Measurements from ENCODE around the gene ZNF805. TPM values are rescaled to one million over a fixed set of nuclear protein-coding genes. Genes with fewer than 3 reads are reported as not detected.
A peak's percentile ranks its signal among the peaks of the same experiment; 100 is the strongest.
"Not testable (repeated sequence)": the region's sequence is repeated elsewhere in the genome, so short reads cannot be mapped to it uniquely, and the experiment has no call there.

The ZNF805 gene
- total RNA-seq, result 10 to 100 TPM in 1 of 2 experiments, 1 to 10 TPM in 1; 9.4 to 11.3 TPM

GRCh38 chr19:57240311-57241090 is at the start of gene ZNF805:
Gene ZNF805, plus strand, starts transcription at chr19:57240632. Its CDS starts 260 bp downstream, at chr19:57240892.
- ATAC-seq (peak; percentile 96), DNase-seq (peak; percentile 97)
- CTCF ChIA-PET, result interaction anchor here (1.1 kb wide), 1 partner anchor 39 kb away, joined by 3 read pairs; the partner anchor contains the start of gene ZNF460
- no peaks in the 10 kb centered on the region for H3K9me3 Mint-ChIP-seq (ENCODE audit: low read depth)
- no peaks in the 10 kb centered on the region for H3K27me3 Mint-ChIP-seq
- H3K36me3 Mint-ChIP-seq, result peaks cover 14% of the 10 kb centered on the region
- H3K4me1 Mint-ChIP-seq, result peaks cover 26% of the 10 kb centered on the region
- peak within 1 kb of the TSS; percentile 93 for H3K4me3 Mint-ChIP-seq
- peak within 1 kb of the TSS; percentile 94 for H3K27ac Mint-ChIP-seq

DNA sequence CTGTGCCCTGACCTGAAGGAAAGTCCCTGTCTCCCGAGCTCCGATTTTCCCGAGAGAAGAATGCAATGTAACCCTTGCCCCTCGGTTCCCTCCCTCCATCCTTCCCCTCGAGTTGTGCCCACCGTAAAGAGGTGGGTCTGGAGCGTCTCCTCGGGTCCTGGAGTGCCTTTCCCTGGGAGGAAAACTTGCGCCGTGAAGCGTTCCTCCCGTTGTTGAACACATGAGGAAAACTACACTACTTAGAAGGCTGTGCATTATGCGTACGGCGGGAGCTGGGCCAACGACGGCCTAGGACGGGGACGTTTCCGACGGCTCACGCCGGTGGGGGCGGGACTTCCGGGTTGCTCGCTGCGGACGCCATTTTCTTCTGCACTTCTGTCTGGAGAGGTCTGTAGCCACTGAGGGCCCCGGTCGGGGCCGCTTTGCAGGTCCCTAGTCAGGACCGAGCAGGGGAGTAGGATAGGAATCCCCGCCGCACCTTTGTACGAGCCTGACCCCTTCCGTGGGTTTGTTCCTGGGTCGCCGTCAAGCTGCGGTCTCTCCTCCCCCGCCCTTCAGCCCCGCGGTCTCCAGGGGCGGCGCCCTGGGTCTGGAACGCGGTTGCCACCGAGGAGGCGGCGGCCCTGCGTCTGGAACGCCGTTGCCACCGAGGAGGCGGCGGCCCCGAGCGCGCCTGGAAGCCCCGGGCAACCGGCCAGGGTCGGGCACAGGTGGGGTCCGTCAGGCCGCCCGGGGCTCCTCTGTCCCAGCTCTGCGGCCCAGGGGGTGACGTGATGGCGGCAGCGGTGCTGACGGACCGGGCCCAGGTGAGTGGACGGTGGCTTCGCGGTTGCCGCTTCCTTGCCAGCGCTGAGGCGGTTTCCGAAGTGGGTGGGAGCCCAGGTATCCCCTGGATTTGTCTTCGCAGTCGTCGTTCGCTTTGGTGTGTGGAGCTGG is 49.0 kb upstream of the ZNF805 start, which contains the start of gene ZNF264:
Gene ZNF264, plus strand, starts transcription at position 360 of the 936 bp plus-strand sequence. Its CDS starts 414 bp downstream, at position 774.
- DNase-seq, result peak; percentile 92
- Mint-ChIP-seq H3K27ac (peak within 1 kb of the TSS; percentile 90), H3K4me3 (peak within 1 kb of the TSS; percentile 94), H3K9me3 (ENCODE audit: low read depth) (peaks cover 20% of the 10 kb centered on the region), H3K36me3 (peaks cover 64% of the 10 kb centered on the region), H3K4me1 (peaks cover 26% of the 10 kb centered on the region), H3K27me3 (peaks cover 3% of the 10 kb centered on the region)
- CTCF ChIA-PET, result interaction anchor here (0.9 to 1.4 kb wide), 3 partner anchors 22 to 198 kb away, joined by 3 to 4 read pairs (median 3); no protein-coding TSS in a partner anchor
- peak; percentile 97 for ATAC-seq

- peak overlapping the region; percentile 94 for H3K4me3 Mint-ChIP-seq
- DNase-seq, result no peak
- peaks cover 3% of the 10 kb centered on the region for H3K27me3 Mint-ChIP-seq
- H3K27ac Mint-ChIP-seq, result peak overlapping the region; percentile 84
- peaks cover 26% of the 10 kb centered on the region for H3K4me1 Mint-ChIP-seq
- peaks cover 71% of the 10 kb centered on the region for H3K36me3 Mint-ChIP-seq
- CTCF ChIA-PET, result interaction anchor here (1.4 kb wide), 1 partner anchor 197 kb away, joined by 3 read pairs; no protein-coding TSS in a partner anchor
- H3K9me3 Mint-ChIP-seq (ENCODE audit: low read depth), result peaks cover 20% of the 10 kb centered on the region
- no peak for ATAC-seq
These were observed 48.4 kb upstream of the ZNF805 start for GRCh38 chr19:57192077-57192420.

DNA sequence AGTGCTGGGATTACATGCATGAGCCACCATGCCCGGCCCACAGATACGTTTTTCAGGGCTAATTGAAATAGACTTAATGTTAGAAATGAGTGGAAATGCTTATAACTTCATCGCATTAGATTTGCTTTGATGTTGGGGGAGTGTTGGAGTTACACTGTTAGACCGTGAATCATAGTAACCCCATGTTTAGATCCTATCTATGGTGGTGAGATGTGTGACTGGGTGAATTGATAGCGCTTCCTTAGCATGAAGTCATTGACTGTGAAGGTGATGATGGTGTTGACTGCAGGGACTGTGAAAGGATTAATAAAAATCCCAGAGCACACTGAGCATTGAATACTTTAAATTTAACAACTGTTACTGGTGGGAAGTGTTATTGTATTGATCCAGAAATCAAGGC is 47.4 kb upstream of the ZNF805 start:
- peaks cover 26% of the 10 kb centered on the region for H3K4me1 Mint-ChIP-seq
- CTCF ChIA-PET, result no interaction called here
- H3K27ac Mint-ChIP-seq, result peak overlapping the region; percentile 6
- H3K4me3 Mint-ChIP-seq, result peak overlapping the region; percentile 94
- H3K27me3 Mint-ChIP-seq, result peaks cover 3% of the 10 kb centered on the region
- no peak for DNase-seq
- ATAC-seq, result no peak
- peaks cover 19% of the 10 kb centered on the region for H3K9me3 Mint-ChIP-seq (ENCODE audit: low read depth)
- peaks cover 80% of the 10 kb centered on the region for H3K36me3 Mint-ChIP-seq

GRCh38 chr19:57197874-57198273 is 42.6 kb upstream of the ZNF805 start:
- H3K27ac Mint-ChIP-seq, ATAC-seq, DNase-seq, CTCF ChIA-PET, H3K4me3 Mint-ChIP-seq, H3K27me3 Mint-ChIP-seq: not testable (repeated sequence)
- H3K36me3 Mint-ChIP-seq, result peaks cover 94% of the 10 kb centered on the region
- H3K9me3 Mint-ChIP-seq (ENCODE audit: low read depth), result peaks cover 12% of the 10 kb centered on the region
- peaks cover 11% of the 10 kb centered on the region for H3K4me1 Mint-ChIP-seq

- CTCF ChIA-PET, result no interaction called here
- peaks cover 7% of the 10 kb centered on the region for H3K9me3 Mint-ChIP-seq (ENCODE audit: low read depth)
- H3K4me3 Mint-ChIP-seq, result no peak overlapping the region
- ATAC-seq (no peak), DNase-seq (no peak)
- no peaks in the 10 kb centered on the region for H3K4me1 Mint-ChIP-seq
- no peak overlapping the region for H3K27ac Mint-ChIP-seq
- H3K27me3 Mint-ChIP-seq, result no peaks in the 10 kb centered on the region
- peaks cover 84% of the 10 kb centered on the region for H3K36me3 Mint-ChIP-seq
These were observed 38.3 kb upstream of the ZNF805 start for GRCh38 chr19:57202160-57202559.

GRCh38 chr19:57210381-57210780 is 30.1 kb upstream of the ZNF805 start:
- H3K4me3 Mint-ChIP-seq, result no peak overlapping the region
- H3K4me1 Mint-ChIP-seq, result no peaks in the 10 kb centered on the region
- peaks cover 12% of the 10 kb centered on the region for H3K9me3 Mint-ChIP-seq (ENCODE audit: low read depth)
- DNase-seq (peak; percentile 1), ATAC-seq (no peak)
- H3K27ac Mint-ChIP-seq, result no peak overlapping the region
- peaks cover 73% of the 10 kb centered on the region for H3K36me3 Mint-ChIP-seq
- no peaks in the 10 kb centered on the region for H3K27me3 Mint-ChIP-seq
- CTCF ChIA-PET, result no interaction called here

- DNase-seq, result peak; percentile 19
- no peak overlapping the region for H3K27ac Mint-ChIP-seq
- H3K4me1 Mint-ChIP-seq, result no peaks in the 10 kb centered on the region
- no peak overlapping the region for H3K4me3 Mint-ChIP-seq
- H3K27me3 Mint-ChIP-seq, result no peaks in the 10 kb centered on the region
- CTCF ChIA-PET, result no interaction called here
- H3K9me3 Mint-ChIP-seq (ENCODE audit: low read depth), result peaks cover 12% of the 10 kb centered on the region
- ATAC-seq, result no peak
- H3K36me3 Mint-ChIP-seq, result peaks cover 72% of the 10 kb centered on the region
These were observed 28.3 kb upstream of the ZNF805 start for GRCh38 chr19:57212109-57212508.

DNA sequence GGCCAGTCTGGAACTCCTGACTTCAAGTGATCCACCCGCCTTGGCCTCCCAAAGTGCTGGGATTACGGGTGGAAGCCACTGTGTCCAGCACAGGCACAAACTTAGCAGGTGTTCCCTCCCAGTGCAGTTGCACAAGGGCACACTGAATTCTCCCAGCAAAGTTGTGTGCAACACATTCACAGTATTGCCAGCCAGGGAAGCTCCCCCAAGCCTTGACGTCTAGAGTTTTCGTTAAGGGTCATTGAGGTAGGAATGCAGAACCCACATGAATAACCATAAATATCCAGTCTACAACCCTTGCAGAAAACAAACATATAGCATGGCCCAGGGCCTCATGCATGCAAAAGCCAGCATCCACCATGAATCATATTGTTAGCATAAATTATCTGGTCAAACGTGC is 12.9 kb upstream of the ZNF805 start:
- Mint-ChIP-seq H3K9me3 (ENCODE audit: low read depth) (no peaks in the 10 kb centered on the region), H3K4me1 (no peaks in the 10 kb centered on the region), H3K4me3 (no peak overlapping the region), H3K36me3 (no peaks in the 10 kb centered on the region), H3K27me3 (no peaks in the 10 kb centered on the region), H3K27ac (no peak overlapping the region)
- DNase-seq, result no peak
- CTCF ChIA-PET, result no interaction called here
- ATAC-seq, result no peak

DNA sequence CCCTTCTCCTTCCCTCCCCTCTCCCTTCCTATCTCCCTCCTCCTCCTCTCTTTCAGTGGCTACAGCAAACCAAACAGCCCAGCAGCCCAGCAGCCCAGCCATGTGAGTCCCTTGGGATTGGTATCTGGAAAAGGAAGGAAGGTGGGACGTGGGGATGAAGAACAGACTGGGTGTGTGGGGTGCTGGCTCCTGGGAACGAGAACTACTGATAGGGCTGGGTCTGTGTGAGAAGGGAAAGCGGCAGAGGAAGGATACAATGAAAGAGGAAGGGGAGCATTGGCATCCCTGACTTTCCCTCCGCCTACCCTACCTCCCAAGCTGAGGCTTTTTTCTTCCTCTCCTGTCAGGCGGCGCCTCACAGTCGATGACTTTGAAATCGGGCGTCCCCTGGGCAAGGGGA is 8.7 kb upstream of the ZNF805 start:
- H3K36me3 Mint-ChIP-seq, result no peaks in the 10 kb centered on the region
- no peaks in the 10 kb centered on the region for H3K9me3 Mint-ChIP-seq (ENCODE audit: low read depth)
- H3K27ac Mint-ChIP-seq, result no peak overlapping the region
- H3K27me3 Mint-ChIP-seq, result no peaks in the 10 kb centered on the region
- no peak overlapping the region for H3K4me3 Mint-ChIP-seq
- CTCF ChIA-PET, result no interaction called here
- ATAC-seq, result no peak
- no peak for DNase-seq
- no peaks in the 10 kb centered on the region for H3K4me1 Mint-ChIP-seq

DNA sequence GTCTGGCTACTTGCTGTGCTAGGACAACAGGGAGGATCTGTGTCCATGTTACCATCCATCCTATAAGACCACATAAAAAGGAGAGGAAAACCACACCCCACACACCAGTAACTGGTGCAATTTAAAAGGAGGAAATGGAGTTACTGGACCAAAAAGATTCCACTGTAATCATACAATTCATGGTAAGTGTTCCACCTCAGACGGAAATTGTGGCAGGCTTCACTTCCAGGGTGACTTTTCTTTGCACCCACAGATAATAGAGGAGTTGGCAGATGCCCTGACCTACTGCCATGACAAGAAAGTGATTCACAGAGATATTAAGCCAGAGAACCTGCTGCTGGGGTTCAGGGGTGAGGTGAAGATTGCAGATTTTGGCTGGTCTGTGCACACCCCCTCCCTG is 7.2 kb upstream of the ZNF805 start:
- DNase-seq (no peak), ATAC-seq (no peak)
- H3K27me3 Mint-ChIP-seq, result no peaks in the 10 kb centered on the region
- H3K4me3 Mint-ChIP-seq, result no peak overlapping the region
- H3K27ac Mint-ChIP-seq, result no peak overlapping the region
- H3K36me3 Mint-ChIP-seq, result no peaks in the 10 kb centered on the region
- H3K4me1 Mint-ChIP-seq, result no peaks in the 10 kb centered on the region
- no peaks in the 10 kb centered on the region for H3K9me3 Mint-ChIP-seq (ENCODE audit: low read depth)
- CTCF ChIA-PET, result no interaction called here

DNA sequence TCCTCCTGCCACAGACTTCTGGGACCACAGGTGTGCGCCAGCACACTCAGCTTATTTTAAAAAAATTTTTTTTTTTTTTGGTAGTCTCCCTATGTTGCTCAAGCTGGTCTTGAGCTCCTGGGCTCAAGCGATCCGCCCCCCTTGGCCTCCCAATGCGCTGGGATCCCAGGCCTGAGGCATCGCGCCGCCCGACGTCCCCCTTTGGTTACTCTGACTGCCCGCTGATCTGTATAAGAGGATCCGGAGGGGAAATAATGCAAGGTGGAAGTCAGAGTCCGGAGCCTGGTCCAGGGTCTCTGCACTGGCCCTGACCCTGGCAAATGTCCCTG is 486 bp upstream of the ZNF805 start:
- CTCF ChIA-PET, result interaction anchor here (1.1 kb wide), 1 partner anchor 40 kb away, joined by 3 read pairs; the partner anchor contains the start of gene ZNF460
- Mint-ChIP-seq H3K36me3 (peaks cover 10% of the 10 kb centered on the region), H3K27me3 (no peaks in the 10 kb centered on the region), H3K9me3 (ENCODE audit: low read depth) (no peaks in the 10 kb centered on the region), H3K4me1 (peaks cover 26% of the 10 kb centered on the region), H3K4me3 (peak overlapping the region; percentile 93), H3K27ac (peak overlapping the region; percentile 94)
- DNase-seq, result no peak
- ATAC-seq, result no peak

- CTCF ChIA-PET, result no interaction called here
- H3K27ac Mint-ChIP-seq, result peak overlapping the region; percentile 94
- peaks cover 18% of the 10 kb centered on the region for H3K36me3 Mint-ChIP-seq
- H3K4me3 Mint-ChIP-seq, result peak overlapping the region; percentile 93
- no peak for DNase-seq
- ATAC-seq, result no peak
- no peaks in the 10 kb centered on the region for H3K27me3 Mint-ChIP-seq
- peaks cover 26% of the 10 kb centered on the region for H3K4me1 Mint-ChIP-seq
- H3K9me3 Mint-ChIP-seq (ENCODE audit: low read depth), result no peaks in the 10 kb centered on the region
These were observed 744 bp downstream of the ZNF805 start for GRCh38 chr19:57241176-57241575.
